ENCODE measurements around the gene UBA6. TPM values are rescaled to one million over a fixed set of nuclear protein-coding genes. Genes with fewer than 3 reads are reported as not detected.
"Not testable (repeated sequence)": the region's sequence is repeated elsewhere in the genome, so short reads cannot be mapped to it uniquely, and the experiment has no call there.

UBA6 gene
- 18.1 TPM for total RNA-seq
- long read RNA-seq, full-length matches to known transcripts, result 2 of 3 reads
- long read RNA-seq, partial matches to known transcripts, result 0 of 3 reads
- long read RNA-seq, other reads (novel, unspliced or antisense), result 1 of 3 reads

GRCh38 chr4:67700738-67701516, at the start of gene UBA6:
TSS of gene UBA6 (minus strand) at chr4:67701155. CDS start at chr4:67701119, 36 bp downstream.
- intact Hi-C loops (cut with DNase I), result loop anchor here (2.0 kb wide), 1 partner anchor 156 kb away; the partner anchor contains the start of gene CENPC
- ATAC-seq (peak; percentile 100), DNase-seq (ENCODE audit: missing footprints) (peak; percentile 97)

- DNase-seq (ENCODE audit: missing footprints), result no peak
- ATAC-seq, result no peak
- intact Hi-C loops (cut with DNase I), result loop anchor here (10.0 kb wide), 1 partner anchor 424 kb away; no protein-coding TSS in a partner anchor
Observed at GRCh38 chr4:67750691-67751090, 49.7 kb upstream of the UBA6 start.

DNA sequence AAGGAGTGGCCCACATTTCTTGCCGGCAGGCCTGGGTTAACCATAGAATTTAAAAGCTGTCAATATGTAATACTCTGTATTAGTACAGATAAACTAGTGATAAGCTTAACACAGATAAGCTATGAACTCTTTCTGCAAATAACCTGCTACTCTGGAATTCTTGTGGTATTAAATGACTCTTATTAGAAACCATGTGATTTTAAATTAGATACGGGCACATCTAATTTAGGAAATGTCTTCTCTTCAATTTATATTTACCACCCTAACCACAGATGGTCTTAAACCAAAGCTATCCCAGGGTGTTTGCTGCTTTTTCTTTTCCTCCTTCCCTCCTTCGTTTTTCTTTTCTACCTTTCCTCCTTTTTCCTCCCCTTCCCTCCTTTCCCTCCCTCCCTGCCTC, 48.3 kb upstream of the UBA6 start:
- intact Hi-C loops (cut with DNase I), result no loop called here
- ATAC-seq, result no peak

DNA sequence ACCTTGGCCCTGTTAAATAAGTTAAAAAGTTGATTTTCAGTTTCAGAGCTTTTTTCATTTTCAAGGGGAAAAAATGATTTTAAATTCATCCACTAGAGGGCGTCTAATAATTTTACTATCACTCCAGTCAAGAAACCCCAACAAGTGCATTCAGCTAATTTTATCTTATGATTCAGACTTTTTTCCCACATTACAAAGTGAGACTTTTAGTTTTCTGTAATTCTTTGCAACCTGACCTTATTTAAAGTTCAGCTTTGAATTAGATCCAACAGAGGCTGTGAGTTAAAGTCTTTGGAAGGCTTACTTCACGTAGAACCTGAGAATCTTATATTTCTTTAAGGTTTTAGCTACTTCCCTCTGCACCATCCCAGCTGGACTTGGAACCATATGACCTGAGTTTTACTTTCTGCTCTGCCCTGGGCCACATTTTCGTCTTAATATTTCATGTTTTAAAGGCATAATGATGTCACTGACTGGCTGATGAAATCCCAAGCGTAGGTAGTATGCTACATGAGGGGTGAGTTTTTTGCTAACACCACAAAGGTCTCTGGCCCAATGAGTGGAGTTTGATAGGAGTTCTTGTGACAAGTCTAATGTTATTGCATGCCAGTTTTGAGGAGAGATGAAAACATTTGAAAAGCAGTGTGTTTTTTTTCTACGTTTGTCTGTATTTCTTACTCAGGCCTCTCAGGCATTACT, 46.0 kb upstream of the UBA6 start:
- intact Hi-C loops (cut with DNase I), result no loop called here
- ATAC-seq (no peak), DNase-seq (ENCODE audit: missing footprints) (no peak)

More for the DNA sequence above, 48.3 kb upstream of the UBA6 start:
- DNase-seq (ENCODE audit: missing footprints), result no peak

DNA sequence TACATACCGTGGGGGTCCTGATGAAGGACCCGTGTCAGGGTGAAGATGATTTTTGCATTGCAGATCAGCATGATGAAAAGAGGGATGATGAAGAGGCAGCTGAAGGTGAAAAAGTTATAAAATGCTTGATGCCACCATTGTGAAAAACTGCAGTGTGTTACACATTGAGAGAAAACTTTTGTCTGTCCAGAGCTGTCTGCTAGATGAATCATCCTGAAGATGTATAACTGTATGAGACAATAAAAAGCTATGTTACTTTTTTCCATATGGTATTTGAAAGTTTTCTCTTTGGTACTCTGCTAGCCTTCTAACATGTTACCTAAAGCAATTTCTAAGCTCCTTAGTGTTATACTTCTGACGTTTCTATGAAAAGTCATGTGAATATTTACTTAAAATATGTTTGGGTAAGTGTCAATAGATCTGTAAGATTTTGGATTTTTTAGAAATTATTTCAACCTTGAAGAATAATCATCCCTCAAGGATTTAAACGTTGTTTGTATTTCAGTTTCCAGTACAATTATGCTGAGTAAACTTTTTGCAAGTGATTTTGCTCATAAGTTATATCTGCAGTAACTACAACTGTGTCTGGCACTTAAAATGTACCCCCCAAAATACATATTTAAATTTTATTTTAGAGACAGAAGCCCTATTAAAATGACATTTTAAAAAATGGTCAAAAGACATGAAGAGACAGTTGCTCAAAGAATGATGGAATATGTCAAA, 43.8 kb upstream of the UBA6 start:
- intact Hi-C loops (cut with DNase I), result no loop called here
- no peak for DNase-seq (ENCODE audit: missing footprints)
- ATAC-seq, result no peak

GRCh38 chr4:67743194-67743593, 42.2 kb upstream of the UBA6 start:
- no peak for DNase-seq (ENCODE audit: missing footprints)
- ATAC-seq, result no peak
- intact Hi-C loops (cut with DNase I), result no loop called here

- intact Hi-C loops (cut with DNase I), result no loop called here
- DNase-seq (ENCODE audit: missing footprints) (no peak), ATAC-seq (no peak)
Observed at GRCh38 chr4:67736262-67736661, 35.3 kb upstream of the UBA6 start.

DNA sequence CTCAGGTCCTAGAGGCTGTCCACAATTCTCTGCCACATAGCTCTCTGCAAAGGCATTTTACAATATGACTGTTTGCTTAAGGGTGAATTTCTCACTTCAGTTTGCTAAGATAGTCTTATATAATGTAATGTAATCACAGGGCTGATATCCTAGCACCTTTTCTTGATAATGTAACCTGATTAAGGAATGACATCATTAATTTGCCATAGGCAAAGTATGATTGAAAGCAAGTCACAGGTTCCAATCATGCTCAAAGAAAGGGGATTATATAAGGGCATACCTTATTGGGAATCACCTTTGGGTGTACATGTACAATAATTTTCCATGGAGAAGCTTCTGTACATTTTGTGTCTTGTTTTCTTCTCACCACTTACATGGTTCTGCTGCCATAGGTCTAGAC, 34.4 kb upstream of the UBA6 start:
- intact Hi-C loops (cut with DNase I), result no loop called here
- DNase-seq (ENCODE audit: missing footprints) (no peak), ATAC-seq (no peak)

DNA sequence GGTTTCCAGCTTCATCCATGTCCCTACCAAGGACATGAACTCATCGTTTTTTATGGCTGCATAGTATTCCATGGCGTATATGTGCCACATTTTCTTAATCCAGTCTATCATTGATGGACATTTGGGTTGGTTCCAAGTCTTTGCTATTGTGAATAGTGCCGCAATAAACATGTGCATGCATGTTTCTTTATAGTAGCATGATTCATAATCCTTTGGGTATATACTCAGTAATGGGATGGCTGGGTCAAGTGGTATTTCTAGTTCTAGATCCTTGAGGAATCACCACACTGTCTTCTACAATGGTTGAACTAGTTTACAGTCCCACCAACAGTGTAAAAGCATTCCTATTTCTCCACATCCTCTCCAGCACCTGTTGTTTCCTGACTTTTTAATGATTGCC, 29.6 kb upstream of the UBA6 start:
- DNase-seq (ENCODE audit: missing footprints); intact Hi-C loops (cut with DNase I); ATAC-seq: not testable (repeated sequence)

DNA sequence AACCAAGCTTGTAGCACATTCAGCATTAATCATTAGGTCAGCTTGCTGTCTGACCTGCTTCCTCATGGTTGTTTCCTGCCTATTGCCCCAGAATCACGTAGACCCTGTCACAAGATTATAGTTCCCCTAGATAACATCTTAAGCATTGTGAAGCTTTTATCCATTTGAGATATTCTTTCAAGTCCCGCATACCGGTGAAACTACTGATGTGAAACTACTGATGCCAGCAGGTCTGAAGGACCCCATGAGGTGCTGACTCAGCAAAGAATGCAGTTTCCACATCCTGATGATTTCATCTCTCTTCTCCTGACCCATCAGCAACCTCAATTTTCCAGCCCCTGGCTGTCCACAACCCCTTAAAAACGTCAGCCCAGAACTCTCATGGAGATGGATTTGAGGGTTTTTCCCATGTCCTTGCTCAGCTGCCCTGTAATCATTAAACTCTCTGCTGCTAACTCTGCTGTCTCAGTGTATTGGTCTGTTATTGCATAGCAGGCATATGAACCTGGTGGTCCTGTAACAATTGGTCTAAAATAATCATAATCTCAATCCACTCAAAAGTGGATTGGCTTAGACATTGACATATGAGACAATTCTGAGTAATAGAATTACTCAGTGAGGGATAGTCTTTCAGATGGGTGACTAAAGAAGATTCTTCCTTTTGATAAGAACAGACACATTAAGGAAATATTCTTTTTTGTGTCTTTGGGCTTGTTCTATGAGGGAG, 26.3 kb upstream of the UBA6 start:
- DNase-seq (ENCODE audit: missing footprints) (no peak), ATAC-seq (no peak)
- intact Hi-C loops (cut with DNase I), result no loop called here

DNA sequence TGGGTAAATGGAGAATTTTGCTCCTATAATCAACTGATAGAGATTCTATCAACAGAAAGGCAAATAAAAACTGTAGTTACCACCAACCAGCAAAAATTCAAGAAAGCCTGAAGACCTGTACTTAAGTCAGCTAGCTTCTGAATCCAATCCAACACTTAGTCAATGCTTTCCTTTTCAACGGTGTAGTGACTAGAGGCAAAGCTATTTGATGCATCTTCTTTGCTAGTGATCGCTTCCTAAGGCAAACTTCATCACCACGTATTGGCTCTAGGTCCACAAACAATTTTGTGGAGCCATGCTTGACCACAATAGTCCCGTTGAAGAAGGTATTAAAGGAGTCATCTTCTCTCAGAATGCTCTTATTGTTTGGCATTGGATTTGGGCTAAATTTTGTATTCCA, 25.0 kb upstream of the UBA6 start:
- no peak for ATAC-seq
- DNase-seq (ENCODE audit: missing footprints), result no peak
- intact Hi-C loops (cut with DNase I), result no loop called here

DNA sequence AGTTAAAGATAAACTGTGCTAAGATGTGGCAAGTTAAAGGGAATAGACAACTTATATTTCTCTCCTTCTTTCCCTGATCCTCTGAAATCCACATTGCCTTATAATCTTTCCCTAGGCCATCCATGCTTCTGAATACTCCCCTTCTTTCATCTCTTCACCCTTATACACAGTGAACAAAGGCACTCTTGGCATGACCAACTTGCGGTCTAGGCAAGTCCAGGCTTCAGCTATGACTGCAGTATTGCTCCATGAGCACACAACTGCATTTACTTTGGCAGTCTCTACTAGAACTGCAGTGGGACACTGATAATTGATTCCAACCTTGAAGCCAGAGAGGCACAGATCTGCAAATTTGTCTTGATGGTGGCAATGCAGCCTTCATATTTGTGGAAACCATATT, 24.2 kb upstream of the UBA6 start:
- ATAC-seq (no peak), DNase-seq (ENCODE audit: missing footprints) (no peak)
- intact Hi-C loops (cut with DNase I), result no loop called here

- no peak for DNase-seq (ENCODE audit: missing footprints)
- intact Hi-C loops (cut with DNase I), result no loop called here
- no peak for ATAC-seq
Observed at GRCh38 chr4:67723949-67724348, 23.0 kb upstream of the UBA6 start.

DNA sequence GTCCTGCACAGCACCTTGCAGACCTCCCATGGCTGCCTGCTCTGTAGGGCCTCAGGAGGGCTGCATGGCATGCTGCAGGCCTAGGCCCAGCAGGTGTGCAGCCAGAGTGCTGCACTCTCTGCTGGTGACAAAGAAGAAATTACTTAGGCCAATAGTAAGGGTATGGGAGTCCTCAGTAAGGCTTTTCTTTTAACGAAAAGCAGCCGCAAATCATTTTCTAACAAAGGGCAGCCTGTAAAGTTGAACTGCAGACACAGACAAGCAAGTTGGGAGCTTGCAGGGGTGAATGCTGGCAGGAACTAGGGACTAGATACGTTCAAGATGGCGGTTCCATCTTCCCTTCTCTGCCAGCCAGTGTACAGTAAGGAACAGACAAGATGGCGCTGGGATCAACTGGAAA, 22.4 kb upstream of the UBA6 start:
- DNase-seq (ENCODE audit: missing footprints) (no peak), ATAC-seq (no peak)
- intact Hi-C loops (cut with DNase I), result no loop called here

DNA sequence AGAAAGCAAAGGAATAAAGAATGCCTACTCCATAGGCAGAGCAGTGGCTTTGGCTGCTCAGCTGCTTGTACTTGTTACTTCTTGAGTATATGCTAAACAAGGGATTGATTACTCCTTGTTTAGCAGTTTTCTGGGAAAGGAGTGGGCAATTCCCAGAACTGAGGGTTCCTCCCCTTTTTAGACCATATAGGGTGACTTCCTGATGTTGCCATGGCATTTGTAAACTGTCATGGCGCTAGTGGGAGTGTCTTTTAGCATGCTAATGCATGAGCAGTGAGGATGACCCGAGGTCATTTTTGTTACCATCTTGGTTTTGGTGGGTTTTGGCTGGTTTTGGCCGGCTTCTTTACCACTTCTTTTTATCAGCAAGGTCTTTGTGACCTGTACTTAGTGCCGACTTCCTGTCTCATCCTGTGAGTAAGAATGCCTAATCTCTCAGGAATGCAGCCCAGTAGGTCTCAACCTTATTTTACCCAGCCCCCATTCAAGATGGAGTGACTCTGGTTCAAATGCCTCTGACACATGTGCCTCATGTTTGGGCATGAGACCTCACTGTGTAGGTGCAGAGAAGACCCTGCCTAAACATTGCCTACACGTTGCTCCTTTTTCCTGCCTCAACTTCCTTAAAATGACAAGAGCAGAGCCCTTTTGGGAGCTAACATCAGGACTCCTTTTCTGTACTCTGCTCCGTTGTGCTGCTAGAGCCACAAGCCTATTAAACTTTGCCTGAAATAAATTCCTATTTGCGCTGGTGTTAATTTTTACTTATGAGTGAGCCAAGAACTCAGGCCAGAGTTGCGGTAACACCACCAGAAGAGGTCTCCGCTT, 21.0 kb upstream of the UBA6 start:
- ATAC-seq (no peak), DNase-seq (ENCODE audit: missing footprints) (no peak)
- intact Hi-C loops (cut with DNase I), result no loop called here

DNA sequence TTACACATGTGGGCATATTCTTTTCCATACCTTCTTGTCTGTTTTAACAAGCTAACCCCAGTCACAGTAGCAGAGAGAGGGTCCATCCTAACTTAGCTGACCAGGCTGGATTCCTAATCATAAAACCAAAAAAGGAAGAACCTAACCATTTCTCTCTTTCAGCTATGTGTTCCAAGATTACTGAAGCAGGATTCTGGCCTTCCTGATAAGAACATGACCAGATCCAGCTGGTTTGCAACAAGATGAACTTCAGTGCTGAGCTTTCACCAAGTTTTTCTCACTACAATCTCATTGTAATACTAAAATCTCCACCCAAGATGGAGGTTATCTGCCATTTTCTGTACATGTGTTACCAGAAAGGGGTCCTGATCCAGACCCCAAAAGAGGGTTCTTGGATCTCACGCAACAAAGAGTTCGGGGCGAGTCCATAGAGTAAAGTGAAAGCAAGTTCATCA, 20.4 kb upstream of the UBA6 start:
- ATAC-seq (no peak), DNase-seq (ENCODE audit: missing footprints) (no peak)
- intact Hi-C loops (cut with DNase I), result no loop called here

- ATAC-seq, result no peak
- intact Hi-C loops (cut with DNase I), result no loop called here
- no peak for DNase-seq (ENCODE audit: missing footprints)
Observed at GRCh38 chr4:67719953-67720617, 19.1 kb upstream of the UBA6 start.
